Endodermal cell (in vitro differentiated cells): ENCODE measurements around the gene NRDE2. TPM values are rescaled to one million over a fixed set of nuclear protein-coding genes. Genes with fewer than 3 reads are reported as not detected.

ENCODE experiments used
- DNase-seq: peaks from one replicate; pipeline ENCODE4 v3.0.0-alpha.2; 2017
- H3K27ac ChIP-seq: 2 replicates; pipeline ENCODE4 v1.5.1; 2013; ENCODE audit warnings: mild to moderate bottlenecking, low read depth, low read length, moderate library complexity
- H3K27me3 ChIP-seq: 2 replicates; pipeline ENCODE4 v1.6.1; 2013; ENCODE audit warnings: mild to moderate bottlenecking, low read length, moderate library complexity; ENCODE audit not compliant: insufficient read depth, control insufficient read depth, poor library complexity, severe bottlenecking
- H3K36me3 ChIP-seq: 2 replicates; pipeline ENCODE4 v1.7.0; 2013; ENCODE audit warnings: mild to moderate bottlenecking, low read length, moderate library complexity; ENCODE audit not compliant: control insufficient read depth, insufficient read depth
- H3K4me1 ChIP-seq: one replicate; pipeline ENCODE4 v1.7.0; 2013; ENCODE audit warnings: low read length; ENCODE audit not compliant: control insufficient read depth, insufficient read depth
- H3K4me3 ChIP-seq: 2 replicates; pipeline ENCODE4 v1.5.1; 2013; ENCODE audit warnings: mild to moderate bottlenecking, low read length, moderate library complexity
- H3K9ac ChIP-seq: 2 replicates; pipeline ENCODE4 v1.6.1; 2013; ENCODE audit warnings: mild to moderate bottlenecking, low read length, moderate library complexity; ENCODE audit not compliant: poor library complexity, severe bottlenecking; ENCODE audit errors: extremely low read depth
- H3K9me3 ChIP-seq: 2 replicates; pipeline ENCODE4 v1.6.1; 2013; ENCODE audit warnings: mild to moderate bottlenecking, low read length, moderate library complexity; ENCODE audit not compliant: control insufficient read depth
- H3K27ac Mint-ChIP-seq: 2 replicates; pipeline ENCODE4 v1.8.0; 2020; ENCODE audit warnings: mixed read lengths
- H3K27me3 Mint-ChIP-seq: 2 replicates; pipeline ENCODE4 v1.8.0; 2021; ENCODE audit warnings: mild to moderate bottlenecking, mixed read lengths; ENCODE audit not compliant: insufficient read depth
- H3K36me3 Mint-ChIP-seq: 2 replicates; pipeline ENCODE4 v1.8.0; 2020; ENCODE audit warnings: low read depth, mixed read lengths
- H3K4me1 Mint-ChIP-seq: 2 replicates; pipeline ENCODE4 v1.8.0; 2020; ENCODE audit warnings: mixed read lengths
- H3K4me3 Mint-ChIP-seq: 2 replicates; pipeline ENCODE4 v1.8.0; 2020; ENCODE audit warnings: mild to moderate bottlenecking, moderate library complexity, mixed read lengths
- H3K9me3 Mint-ChIP-seq: 2 replicates; pipeline ENCODE4 v1.8.0; 2020; ENCODE audit warnings: mild to moderate bottlenecking, mixed read lengths
- WGBS, 2 experiments: methylation state at CpG; one replicate each; pipeline versions ENCODE4 v1.1.5 to v1.1.7; 2013; ENCODE audit warnings: missing lambda C conversion rate in 2 of 2, mixed read lengths in 1 of 2; ENCODE audit not compliant: insufficient coverage in 1 of 2, insufficient read length in 1 of 2; 5-methylcytosine and 5-hydroxymethylcytosine counted together
- total RNA-seq, 2 donors: library from RNA; stranded (reverse); fragmentation: NEBNext Ultra II Directional in 1 of 2; extraction: Animal tissue kit (Norgen Biotek cat#: 25700) in 1 of 2; gene quantifications; 2 replicates in 1 of 2; 3 replicates in 1 of 2; pipeline ENCODE4 v1.2.1, GENCODE V29; 2021
- TF ChIP-seq, protein P1 (sequence below): fragments of 200-600 bp; sonication (generic); conservative IDR thresholded peaks from 2 replicates; pipeline ENCODE4 v1.5.0; 2021; ENCODE audit warnings: antibody characterized with exemption, mild to moderate bottlenecking

NRDE2 gene
- total RNA-seq, 2 donors from 2014 or later, result 18.3 to 19.5 TPM

DNA sequence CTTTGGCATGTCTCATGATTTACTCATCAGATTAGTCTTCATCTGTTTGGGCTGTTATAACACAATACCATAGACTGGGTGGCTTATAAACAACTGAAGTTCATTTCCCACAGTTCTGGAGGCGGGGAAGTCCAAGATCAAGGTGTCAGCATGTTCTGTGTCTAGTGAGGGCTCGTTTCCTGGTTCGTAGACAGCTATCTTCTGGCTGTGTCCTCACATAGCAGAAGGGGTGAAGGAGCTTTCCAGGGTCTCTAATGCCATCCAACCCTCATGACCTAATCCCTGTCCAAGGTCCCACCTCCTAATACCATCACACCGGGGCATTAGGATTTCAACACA is 30.8 kb upstream of the NRDE2 start:
- no peaks in the 10 kb centered on the region for H3K36me3 ChIP-seq
- H3K36me3 Mint-ChIP-seq, result no peaks in the 10 kb centered on the region
- no peak overlapping the region for H3K27ac Mint-ChIP-seq
- 93% methylated on average over 3 to 4 of the region's 4 CpGs for WGBS, 2 experiments
- peaks cover 4% of the 10 kb centered on the region for H3K9me3 ChIP-seq
- H3K9me3 Mint-ChIP-seq, result peaks cover 3% of the 10 kb centered on the region
- H3K4me3 Mint-ChIP-seq, result no peak overlapping the region
- no peak overlapping the region for H3K4me3 ChIP-seq
- H3K4me1 Mint-ChIP-seq, result peaks cover 9% of the 10 kb centered on the region
- H3K27me3 Mint-ChIP-seq, result no peaks in the 10 kb centered on the region
- no peak overlapping the region for H3K27ac ChIP-seq
- DNase-seq, result no peak
- H3K4me1 ChIP-seq, result no peaks in the 10 kb centered on the region
- H3K9ac ChIP-seq, result no peak overlapping the region
- TF ChIP-seq, protein P1, sequence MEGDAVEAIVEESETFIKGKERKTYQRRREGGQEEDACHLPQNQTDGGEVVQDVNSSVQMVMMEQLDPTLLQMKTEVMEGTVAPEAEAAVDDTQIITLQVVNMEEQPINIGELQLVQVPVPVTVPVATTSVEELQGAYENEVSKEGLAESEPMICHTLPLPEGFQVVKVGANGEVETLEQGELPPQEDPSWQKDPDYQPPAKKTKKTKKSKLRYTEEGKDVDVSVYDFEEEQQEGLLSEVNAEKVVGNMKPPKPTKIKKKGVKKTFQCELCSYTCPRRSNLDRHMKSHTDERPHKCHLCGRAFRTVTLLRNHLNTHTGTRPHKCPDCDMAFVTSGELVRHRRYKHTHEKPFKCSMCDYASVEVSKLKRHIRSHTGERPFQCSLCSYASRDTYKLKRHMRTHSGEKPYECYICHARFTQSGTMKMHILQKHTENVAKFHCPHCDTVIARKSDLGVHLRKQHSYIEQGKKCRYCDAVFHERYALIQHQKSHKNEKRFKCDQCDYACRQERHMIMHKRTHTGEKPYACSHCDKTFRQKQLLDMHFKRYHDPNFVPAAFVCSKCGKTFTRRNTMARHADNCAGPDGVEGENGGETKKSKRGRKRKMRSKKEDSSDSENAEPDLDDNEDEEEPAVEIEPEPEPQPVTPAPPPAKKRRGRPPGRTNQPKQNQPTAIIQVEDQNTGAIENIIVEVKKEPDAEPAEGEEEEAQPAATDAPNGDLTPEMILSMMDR, result no peak
- no peaks in the 10 kb centered on the region for H3K27me3 ChIP-seq

DNA sequence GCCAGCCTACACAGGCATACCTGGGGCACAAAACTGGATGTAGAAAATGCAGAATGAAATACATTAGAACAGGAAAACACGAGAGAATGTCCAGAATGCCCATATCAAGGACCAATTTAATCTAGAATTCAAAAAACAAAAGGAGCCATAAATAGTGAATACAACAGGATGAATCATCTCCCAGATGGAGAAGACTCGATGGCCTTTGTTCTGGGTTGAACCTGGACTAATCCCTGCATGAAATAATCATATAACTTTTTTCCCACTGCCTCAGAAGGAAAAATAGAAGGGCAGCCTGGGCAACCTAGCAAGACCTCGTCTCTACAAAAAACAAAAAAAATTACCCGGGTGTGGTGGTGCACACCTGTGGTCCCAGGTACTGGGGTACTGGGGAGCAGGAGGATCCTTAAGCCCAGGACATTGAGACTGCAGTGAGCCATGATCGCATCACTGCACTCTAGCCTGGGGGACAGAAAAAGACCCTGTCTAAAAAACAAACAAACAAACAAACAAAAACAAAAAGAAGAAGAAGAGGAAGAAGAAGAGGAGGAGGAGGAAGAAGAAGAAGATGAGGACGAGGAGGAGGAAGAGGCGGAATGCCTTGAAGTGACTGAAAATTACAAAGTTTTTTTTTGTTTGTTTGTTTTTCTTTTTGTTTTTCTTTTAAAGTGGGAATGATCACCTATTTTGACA is 30.3 kb upstream of the NRDE2 start:
- no peak for DNase-seq
- no peaks in the 10 kb centered on the region for H3K36me3 ChIP-seq
- H3K27me3 ChIP-seq, result no peaks in the 10 kb centered on the region
- no peaks in the 10 kb centered on the region for H3K36me3 Mint-ChIP-seq
- peaks cover 4% of the 10 kb centered on the region for H3K9me3 ChIP-seq
- no peaks in the 10 kb centered on the region for H3K27me3 Mint-ChIP-seq
- WGBS, 2 experiments, result 74 to 87% methylated on average over 3 to 6 of the region's 7 CpGs
- no peak overlapping the region for H3K27ac ChIP-seq
- H3K4me3 Mint-ChIP-seq, result no peak overlapping the region
- H3K4me3 ChIP-seq, result no peak overlapping the region
- H3K27ac Mint-ChIP-seq, result no peak overlapping the region
- TF ChIP-seq, protein P1, result no peak
- no peaks in the 10 kb centered on the region for H3K4me1 ChIP-seq
- H3K9me3 Mint-ChIP-seq, result peaks cover 3% of the 10 kb centered on the region
- no peak overlapping the region for H3K9ac ChIP-seq
- H3K4me1 Mint-ChIP-seq, result peaks cover 11% of the 10 kb centered on the region

DNA sequence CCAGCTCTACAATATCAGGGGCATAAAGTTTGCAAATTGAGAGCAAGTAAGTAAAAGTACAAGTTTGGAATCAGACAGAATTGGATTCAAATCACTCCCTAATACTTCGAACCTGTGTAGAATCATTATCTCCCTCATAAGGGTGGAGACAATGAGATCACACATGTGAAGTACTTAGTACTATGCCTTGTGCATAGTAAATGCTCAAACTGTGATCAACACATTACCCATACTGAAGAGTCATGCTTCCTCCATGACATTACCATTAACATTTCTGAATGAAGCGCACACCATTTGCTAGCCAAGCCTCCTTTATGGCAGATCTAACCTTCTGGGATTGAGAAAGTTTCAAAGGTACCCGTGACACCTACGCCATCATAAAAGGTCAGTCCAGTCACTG is 26.6 kb upstream of the NRDE2 start:
- Mint-ChIP-seq H3K36me3 (no peaks in the 10 kb centered on the region), H3K4me1 (peaks cover 15% of the 10 kb centered on the region), H3K27ac (no peak overlapping the region), H3K27me3 (no peaks in the 10 kb centered on the region), H3K9me3 (peaks cover 3% of the 10 kb centered on the region), H3K4me3 (no peak overlapping the region)
- Histone ChIP-seq H3K27me3 (no peaks in the 10 kb centered on the region), H3K9ac (no peak overlapping the region), H3K4me1 (no peaks in the 10 kb centered on the region), H3K36me3 (no peaks in the 10 kb centered on the region), H3K9me3 (peaks cover 4% of the 10 kb centered on the region), H3K4me3 (no peak overlapping the region), H3K27ac (no peak overlapping the region)
- WGBS, 2 experiments, result 81 to 88% methylated on average over 4 of the region's 4 CpGs
- DNase-seq, result no peak
- TF ChIP-seq, protein P1, result no peak
